GM19438 (cell line): ENCODE results near the gene TPRN.
"Not testable (repeated sequence)": the region's sequence is repeated elsewhere in the genome, so short reads cannot be mapped to it uniquely, and the experiment has no call there.

Experiments
- ATAC-seq: cut with Tn5 transposase; IDR thresholded peaks from one replicate; pipeline ENCODE4 v1.9.1; 2021; ENCODE audit warnings: low read depth; ENCODE audit not compliant: unreplicated experiment

Gene TPRN

GRCh38 chr9:137200311-137201204 lies at the start of gene TPRN:
TPRN (minus strand) TSS chr9:137200741; CDS start chr9:137200711, 30 bp downstream.
- peak; percentile 85 for ATAC-seq

- ATAC-seq: no peak
Observed at GRCh38 chr9:137247916-137248175, 47.3 kb upstream of the TPRN start.

- ATAC-seq: no peak
Observed at GRCh38 chr9:137247135-137247915, 46.8 kb upstream of the TPRN start.

DNA sequence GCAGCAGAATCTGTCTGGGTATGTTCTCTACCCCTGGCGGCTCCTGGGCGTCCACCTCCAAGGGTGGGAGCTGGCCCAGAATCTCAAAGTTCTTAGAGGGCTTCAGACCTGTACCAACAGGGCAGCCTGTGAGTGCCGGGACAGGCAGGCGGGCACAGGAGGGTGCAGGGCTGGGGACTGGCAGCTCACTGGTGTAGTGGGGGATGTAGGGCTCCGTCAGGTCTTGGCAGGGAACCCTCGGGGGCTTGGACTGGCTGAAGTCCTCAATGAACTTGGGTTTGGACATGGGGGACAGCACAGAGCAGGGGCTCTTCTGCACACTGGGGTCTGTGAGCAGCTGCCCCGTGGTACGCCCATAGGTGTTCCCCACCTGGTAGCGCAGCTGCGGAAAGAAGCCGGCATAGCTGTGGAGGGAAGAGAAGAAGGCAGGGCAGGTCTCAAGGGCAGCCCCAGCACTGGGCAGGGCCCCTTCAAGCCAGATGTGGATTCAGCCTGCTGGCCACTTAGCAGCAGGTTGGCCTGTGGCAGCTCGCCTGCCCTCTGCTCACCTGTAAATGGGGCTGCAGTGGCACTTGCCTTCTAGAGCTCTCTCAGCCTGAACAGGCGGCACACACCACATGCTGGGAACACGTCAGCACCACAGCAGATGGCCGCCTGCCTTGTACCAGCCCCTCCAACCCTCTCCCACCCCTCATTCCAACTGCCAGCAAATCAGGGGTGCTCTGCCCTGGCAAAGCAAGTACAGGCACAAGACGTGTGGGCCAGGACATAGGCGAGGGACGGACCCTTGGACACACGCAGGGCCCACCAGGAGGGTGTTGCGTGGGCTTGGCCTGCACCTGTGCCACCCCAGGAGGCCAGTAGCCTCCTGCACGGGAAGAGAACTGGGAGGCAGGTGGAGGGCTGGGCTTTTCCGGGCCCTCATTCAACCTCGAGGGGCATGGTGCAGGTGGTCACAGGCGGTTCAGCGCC lies 45.2 kb upstream of the TPRN start:
- no peak for ATAC-seq

- ATAC-seq: no peak
Observed at GRCh38 chr9:137244486-137245449, 44.2 kb upstream of the TPRN start.

DNA sequence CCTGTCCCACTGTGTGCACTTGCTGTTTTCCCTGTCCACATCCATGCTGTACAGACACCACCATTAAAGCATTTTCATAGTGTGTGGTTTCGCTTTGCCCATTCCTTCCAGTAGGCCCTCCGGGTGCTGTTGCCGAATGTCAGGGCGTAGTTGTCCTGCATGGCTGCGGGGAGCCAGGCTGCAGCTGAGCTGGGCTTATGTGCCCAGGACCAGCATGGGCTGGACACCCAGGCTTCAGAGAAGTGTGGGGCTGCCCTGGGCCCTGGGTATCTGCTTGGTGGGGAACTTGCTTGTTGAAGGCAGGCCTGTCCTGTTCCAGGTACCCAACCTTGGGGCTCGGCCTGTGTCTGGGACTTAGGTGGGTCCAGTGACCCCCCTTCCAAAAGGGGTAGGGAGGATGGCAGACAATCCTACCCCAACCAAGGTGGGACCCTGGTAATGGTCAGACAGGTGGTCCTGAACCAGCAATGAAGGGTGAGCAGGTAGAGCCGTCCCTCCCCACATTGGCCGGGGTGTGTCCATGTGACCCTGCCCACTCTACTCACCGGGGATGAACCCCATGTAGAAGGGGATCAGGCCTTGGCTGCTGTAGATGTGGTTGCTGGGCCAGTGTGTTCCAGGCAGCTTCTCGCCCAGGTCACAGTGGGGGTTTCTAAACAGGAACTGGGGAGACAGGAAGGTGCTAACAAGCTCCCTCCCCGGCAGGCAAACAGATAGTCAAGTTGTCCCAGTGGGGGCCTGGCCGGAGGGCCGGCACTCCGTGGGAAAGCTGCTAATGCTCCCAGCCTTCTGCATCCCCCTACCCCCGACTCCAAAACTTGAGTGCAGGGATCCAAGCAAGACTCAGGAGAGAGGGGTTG lies 43.3 kb upstream of the TPRN start:
- ATAC-seq: no peak

- not testable (repeated sequence) for ATAC-seq
Observed at GRCh38 chr9:137243266-137243625, 42.7 kb upstream of the TPRN start.

- ATAC-seq: no peak
Observed at GRCh38 chr9:137242269-137243203, 42.0 kb upstream of the TPRN start.

DNA sequence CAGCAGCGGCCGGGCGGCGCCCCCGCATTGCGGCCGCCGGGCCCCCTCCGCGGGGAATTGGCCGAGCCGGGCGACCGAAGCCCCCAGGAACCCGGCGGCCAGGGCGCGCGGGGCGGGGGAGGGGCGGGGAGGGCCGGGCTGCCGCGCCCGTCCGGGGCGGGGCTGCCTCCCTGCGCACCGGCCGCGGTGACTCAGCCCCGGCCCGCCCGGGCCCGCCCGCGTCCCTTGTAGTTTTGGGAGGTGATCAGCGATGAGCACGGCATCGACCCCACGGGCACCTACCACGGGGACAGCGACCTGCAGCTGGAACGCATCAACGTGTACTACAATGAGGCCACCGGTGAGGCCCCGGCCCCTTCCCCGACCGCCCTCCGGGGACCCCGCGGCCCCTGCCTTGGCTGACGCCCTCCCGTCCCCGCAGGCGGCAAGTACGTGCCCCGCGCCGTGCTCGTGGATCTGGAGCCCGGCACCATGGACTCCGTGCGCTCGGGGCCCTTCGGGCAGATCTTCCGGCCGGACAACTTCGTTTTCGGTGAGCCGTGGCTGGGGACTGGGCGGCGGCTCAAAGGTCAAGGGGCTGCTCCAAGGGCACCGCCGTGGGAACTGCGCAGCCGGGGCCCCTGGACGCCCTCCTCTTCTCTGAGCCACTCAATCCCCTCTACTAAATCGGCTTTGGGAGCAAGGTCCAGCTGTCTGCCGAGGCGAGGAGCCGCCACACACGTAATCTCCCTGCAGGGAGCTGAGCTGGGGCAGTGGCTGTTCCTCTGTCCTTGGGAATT lies 41.1 kb upstream of the TPRN start:
- peak; percentile 8 for ATAC-seq

DNA sequence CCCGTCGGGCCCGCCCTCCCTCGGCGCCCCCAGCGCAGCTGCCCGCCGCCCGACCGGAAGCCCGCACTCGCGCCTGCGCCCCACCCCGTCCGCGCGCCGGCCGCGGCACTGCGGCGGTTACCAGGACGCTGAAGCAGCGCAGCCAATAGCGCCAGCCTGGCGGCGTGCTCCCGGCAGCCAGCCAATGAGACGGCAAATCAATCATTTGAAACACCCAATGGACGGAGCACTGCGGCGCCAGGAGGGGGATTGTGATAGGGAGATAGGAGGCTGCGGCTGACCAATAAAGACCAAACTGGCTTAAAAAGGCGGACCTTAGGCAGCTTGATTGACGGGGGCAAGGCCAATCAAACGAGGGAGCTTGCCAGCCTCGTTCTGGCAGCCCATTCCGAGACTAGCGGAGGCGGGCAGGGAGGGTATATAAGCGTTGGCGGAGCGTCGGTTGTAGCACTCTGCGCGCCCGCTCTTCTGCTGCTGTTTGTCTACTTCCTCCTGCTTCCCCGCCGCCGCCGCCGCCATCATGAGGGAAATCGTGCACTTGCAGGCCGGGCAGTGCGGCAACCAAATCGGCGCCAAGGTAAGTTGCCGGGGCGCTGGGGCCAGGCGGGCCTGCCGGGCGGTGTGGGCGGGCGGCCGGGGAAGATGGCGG lies 40.4 kb upstream of the TPRN start, which contains the start of gene TUBB4B:
Gene TUBB4B, plus strand, starts transcription at position 447 of the 649 bp plus-strand sequence. Its CDS starts 74 bp downstream, at position 521.
- peak; percentile 62 for ATAC-seq

DNA sequence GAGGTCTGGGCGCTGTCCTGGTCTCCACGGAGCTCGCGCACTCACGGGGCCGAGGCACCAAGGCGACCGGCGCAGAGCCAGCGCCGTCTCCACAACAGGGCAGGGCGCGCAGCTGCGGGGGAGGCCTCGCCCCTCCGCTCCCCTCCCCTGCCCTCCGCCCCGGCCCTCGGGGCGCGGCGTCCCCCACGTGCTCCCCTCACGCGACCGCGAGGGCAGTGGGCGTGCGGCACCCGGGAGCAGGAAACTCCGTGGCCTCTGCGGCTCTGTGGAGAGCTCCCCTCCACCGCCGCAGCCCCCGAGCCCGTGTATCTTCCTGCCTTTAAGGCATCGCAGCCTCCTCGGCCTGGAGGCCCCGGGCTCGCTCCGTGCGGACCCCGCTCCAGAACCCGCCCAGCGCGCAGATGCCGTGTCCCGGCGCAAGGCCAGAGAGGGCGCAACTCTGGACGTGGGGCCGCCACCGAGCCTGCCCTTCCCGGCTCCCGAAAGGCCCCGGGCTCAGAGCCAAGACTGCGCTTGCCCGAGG lies 39.8 kb upstream of the TPRN start:
- peak; percentile 28 for ATAC-seq

DNA sequence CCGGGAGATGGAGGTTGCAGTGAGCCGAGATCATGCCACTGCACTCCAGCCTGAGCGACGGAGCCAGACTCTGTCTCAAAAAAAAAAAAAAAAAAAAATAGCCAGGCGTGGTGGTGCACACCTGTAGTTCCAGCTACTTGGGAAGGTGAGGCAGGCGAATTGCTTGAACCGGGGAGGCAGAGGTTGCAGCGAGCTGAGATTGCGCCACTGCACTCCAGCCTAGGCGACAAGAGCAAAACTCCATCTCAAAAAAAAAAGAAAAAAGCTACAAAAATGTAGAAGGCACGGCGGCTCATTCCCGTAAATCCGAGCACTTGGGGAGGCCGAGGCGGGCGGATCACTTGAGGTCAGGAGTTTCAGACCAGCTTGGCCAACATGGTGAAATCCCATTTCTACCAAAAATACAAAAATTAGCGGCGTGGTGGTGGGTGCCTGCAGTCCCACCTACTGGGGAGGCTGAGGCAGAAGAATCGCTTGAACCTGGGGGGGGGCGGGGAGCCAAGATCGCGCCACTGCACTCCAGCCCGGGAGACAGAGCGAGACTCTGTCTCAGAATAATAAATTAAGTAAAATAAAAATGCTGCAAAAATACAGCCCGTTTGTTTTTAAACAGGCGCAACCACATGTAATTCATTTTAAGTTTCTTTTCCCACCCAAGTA lies 39.1 kb upstream of the TPRN start:
- not testable (repeated sequence) for ATAC-seq

DNA sequence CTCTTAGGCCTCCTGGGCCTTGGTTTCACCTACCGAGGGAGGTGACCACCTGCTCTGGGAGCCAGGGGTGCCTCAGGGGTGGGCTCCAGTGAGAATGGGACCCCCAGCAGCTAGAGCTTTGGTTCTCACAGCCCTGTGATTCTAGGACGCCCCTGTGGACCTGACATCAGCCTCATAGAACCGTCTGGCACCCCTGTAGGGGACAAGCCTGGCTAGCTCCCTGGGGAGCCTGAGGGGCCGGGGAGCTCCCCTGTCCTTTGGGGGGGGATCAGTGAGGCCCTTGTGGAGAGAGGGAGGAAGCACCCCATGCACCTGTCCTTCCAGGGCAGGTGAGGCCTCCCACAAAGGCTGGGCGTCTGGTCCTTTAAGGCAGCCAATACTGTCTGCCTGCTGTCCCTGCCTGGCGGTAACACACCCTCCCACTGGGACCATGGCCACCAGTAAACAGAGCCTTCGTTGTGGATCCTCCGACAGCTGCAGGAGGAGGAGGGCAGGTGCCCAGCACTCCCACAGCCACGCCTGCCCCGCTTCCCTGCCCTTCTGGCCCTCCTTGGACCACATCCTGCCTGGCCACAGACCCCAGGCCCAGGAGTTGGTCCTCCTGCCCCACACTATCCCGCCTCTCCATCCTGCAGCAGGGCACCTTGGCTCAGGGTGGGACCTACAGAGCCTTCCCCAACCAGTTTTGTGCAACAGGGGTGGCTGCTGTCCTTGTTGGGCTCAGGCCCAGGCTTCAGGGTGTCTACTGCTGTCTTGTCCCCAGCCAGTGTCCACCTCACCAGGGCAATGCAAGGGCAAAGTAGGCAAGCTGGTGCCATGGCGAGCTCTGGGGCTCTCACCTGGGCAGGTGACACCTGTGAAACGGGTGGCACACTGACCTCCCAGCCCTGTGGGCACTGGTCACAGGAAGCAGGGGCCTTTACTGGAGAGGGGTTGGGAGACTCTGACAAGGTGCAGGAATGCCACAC lies 37.5 kb upstream of the TPRN start:
- ATAC-seq: no peak

GRCh38 chr9:137236936-137237421 lies 36.4 kb upstream of the TPRN start:
- no peak for ATAC-seq
